ENCODE results near the gene BOLA3. TPM values are rescaled to one million over a fixed set of nuclear protein-coding genes. Genes with fewer than 3 reads are reported as not detected.

Gene BOLA3
- total RNA-seq, 1 experiment from 2014 or later: 79.7 TPM

DNA sequence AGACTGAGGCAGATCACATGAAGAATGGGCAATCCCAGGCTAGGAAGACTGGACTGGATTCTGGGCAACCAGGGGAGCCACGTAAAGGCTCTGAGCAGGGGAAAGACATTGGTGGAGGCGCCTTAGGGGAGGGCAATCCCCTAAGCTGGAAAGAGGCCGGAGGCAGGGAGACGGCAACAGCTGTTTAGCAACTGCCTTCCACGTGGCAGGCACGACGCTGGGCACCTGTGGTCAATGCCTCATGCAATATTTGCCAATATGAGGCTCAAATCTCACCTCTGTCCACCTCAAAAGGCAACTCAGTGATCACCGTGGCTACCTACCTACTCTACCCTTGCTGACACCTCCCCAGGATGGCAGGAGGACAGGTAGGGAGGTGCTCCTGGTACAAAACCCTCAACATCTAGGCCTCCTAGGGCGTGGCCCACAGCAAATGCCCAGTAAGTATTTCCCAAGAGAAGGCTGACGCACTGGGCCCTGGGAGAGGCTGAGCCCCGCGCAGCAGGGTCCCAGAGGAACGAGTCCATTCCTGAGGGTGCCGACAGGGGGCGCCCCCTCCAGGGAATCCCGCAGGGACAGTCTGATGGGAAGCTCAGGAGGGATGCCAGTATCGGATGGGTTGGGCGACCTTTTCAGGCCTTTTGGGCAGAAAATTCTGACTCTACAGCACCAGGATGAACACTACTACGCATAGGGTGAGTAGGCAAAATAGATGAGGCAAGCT, 8.9 kb downstream of the BOLA3 start:
- intact Hi-C loops (cut with micrococcal nuclease; ENCODE audit: unreplicated experiment): no loop called here
- CTCF ChIA-PET: no interaction called here
- Mint-ChIP-seq H3K9me3 (ENCODE audit: unreplicated experiment) (no peaks in the 10 kb centered on the region), H3K4me3 (ENCODE audit: unreplicated experiment) (no peak overlapping the region), H3K4me1 (ENCODE audit: low read depth, unreplicated experiment) (no peaks in the 10 kb centered on the region), H3K27me3 (ENCODE audit: insufficient read depth, unreplicated experiment) (no peaks in the 10 kb centered on the region), H3K27ac (ENCODE audit: unreplicated experiment) (no peak overlapping the region), H3K36me3 (ENCODE audit: insufficient read depth, unreplicated experiment) (peaks cover 13% of the 10 kb centered on the region)
- peak in 1 of 2 experiments; percentile 8 for TF ChIP-seq CTCF (IDR thresholded peaks at IDR 0.05; ENCODE audit: insufficient read depth in 1 of 2, low read depth in 1 of 2, low read length in 1 of 2, severe bottlenecking in 1 of 2, unreplicated experiment in 1 of 2)
- H3K36me3 ChIP-seq (ENCODE audit: control insufficient read depth, insufficient read depth, low read length): no peaks in the 10 kb centered on the region
- no peaks in the 10 kb centered on the region for H3K9me3 ChIP-seq
- H3K4me3 ChIP-seq (ENCODE audit: low read depth, low read length): no peak overlapping the region
- no peak for DNase-seq
- no TSS peak for BruUV-seq (replicated peaks)
- H3K27me3 ChIP-seq (replicated peaks; ENCODE audit: control insufficient read depth, insufficient read depth, low read length): no peaks in the 10 kb centered on the region
- H3K4me1 ChIP-seq: no peaks in the 10 kb centered on the region
- POLR2A ChIA-PET: no interaction called here

DNA sequence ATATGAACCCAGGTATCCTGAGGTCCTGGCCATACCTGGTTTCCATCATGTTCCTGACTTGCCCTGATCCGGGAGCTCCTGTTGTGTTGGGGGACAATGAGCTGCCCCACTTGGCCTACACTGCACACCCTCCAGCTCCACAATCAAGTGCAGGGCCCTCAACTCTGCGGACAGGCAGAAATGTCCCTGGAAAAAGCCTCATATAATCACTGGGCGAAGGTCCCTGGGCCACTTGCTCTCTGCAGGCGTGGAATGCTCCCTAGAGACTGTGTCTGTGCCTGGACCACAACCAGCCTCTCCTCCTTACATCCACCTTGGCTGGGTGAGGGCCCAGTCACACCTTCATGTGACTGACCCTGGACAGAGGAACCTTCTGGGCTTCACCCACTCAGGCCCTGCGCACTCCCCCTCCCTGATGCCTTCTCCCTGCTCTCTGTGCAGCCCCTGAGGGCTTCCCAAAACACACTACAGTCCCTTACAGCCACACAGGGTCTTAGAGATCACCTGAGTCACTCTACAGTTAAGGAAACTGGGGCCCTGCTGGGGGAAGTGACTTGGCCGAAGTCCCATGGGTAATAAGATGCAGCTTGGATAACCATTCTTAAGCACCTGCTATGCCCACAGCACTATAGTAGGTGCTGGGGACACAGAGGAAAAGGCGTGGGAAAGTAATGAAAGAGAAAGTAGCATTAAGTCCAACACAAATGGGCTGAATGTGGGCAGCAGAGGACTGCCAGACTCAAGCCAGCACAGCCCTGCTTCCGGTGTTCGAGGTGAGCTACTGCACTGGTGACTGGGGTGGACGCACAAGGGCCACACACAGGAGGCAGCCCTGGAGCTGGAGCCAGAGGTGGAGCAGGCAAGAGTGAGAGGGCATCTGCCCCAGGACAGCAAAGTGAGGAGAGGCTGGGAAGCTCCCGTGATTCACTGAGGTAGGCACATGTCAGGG, 9.8 kb downstream of the BOLA3 start:
- Histone ChIP-seq H3K36me3 (ENCODE audit: control insufficient read depth, insufficient read depth, low read length) (no peaks in the 10 kb centered on the region), H3K9me3 (no peaks in the 10 kb centered on the region), H3K4me1 (no peaks in the 10 kb centered on the region), H3K4me3 (ENCODE audit: low read depth, low read length) (no peak overlapping the region), H3K27me3 (replicated peaks; ENCODE audit: control insufficient read depth, insufficient read depth, low read length) (no peaks in the 10 kb centered on the region)
- ChIA-PET POLR2A (no interaction called here), CTCF (no interaction called here)
- no peak for DNase-seq
- no peaks in the 10 kb centered on the region for H3K9me3 Mint-ChIP-seq (ENCODE audit: unreplicated experiment)
- H3K4me1 Mint-ChIP-seq (ENCODE audit: low read depth, unreplicated experiment): no peaks in the 10 kb centered on the region
- TF ChIP-seq CTCF (IDR thresholded peaks at IDR 0.05; ENCODE audit: insufficient read depth in 1 of 2, low read depth in 1 of 2, low read length in 1 of 2, severe bottlenecking in 1 of 2, unreplicated experiment in 1 of 2): no peak
- no peak overlapping the region for H3K4me3 Mint-ChIP-seq (ENCODE audit: unreplicated experiment)
- BruUV-seq (replicated peaks): no TSS peak
- H3K36me3 Mint-ChIP-seq (ENCODE audit: insufficient read depth, unreplicated experiment): peaks cover 13% of the 10 kb centered on the region
- intact Hi-C loops (cut with micrococcal nuclease; ENCODE audit: unreplicated experiment): no loop called here
- H3K27me3 Mint-ChIP-seq (ENCODE audit: insufficient read depth, unreplicated experiment): no peaks in the 10 kb centered on the region
- no peak overlapping the region for H3K27ac Mint-ChIP-seq (ENCODE audit: unreplicated experiment)

DNA sequence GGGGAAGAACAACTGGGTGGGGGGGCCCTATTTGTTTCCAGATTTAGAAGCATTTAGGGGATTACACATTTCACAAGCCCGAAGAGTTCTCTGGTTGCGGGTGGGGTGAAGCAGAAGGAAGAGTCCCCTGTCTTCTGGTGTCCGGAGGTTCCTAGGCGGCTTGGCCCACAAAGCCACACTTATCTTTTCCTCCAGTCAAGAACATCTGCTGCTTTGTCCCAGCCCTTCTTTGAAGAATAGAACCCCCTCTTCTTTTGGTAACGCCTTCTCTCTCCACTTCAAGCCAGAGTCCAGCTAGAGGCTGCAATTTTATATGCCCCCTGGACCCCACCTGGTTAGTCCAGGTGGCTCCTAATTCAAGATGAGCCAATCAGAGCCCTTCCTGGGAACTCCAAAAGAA, 15.8 kb downstream of the BOLA3 start:
- Mint-ChIP-seq H3K9me3 (ENCODE audit: unreplicated experiment) (no peaks in the 10 kb centered on the region), H3K27ac (ENCODE audit: unreplicated experiment) (no peak overlapping the region), H3K27me3 (ENCODE audit: insufficient read depth, unreplicated experiment) (no peaks in the 10 kb centered on the region), H3K4me1 (ENCODE audit: low read depth, unreplicated experiment) (no peaks in the 10 kb centered on the region), H3K4me3 (ENCODE audit: unreplicated experiment) (no peak overlapping the region), H3K36me3 (ENCODE audit: insufficient read depth, unreplicated experiment) (peaks cover 7% of the 10 kb centered on the region)
- TF ChIP-seq CTCF (IDR thresholded peaks at IDR 0.05; ENCODE audit: insufficient read depth in 1 of 2, low read depth in 1 of 2, low read length in 1 of 2, severe bottlenecking in 1 of 2, unreplicated experiment in 1 of 2): no peak
- no peaks in the 10 kb centered on the region for H3K4me1 ChIP-seq
- H3K4me3 ChIP-seq (ENCODE audit: low read depth, low read length): no peak overlapping the region
- intact Hi-C loops (cut with micrococcal nuclease; ENCODE audit: unreplicated experiment): no loop called here
- no peaks in the 10 kb centered on the region for H3K27me3 ChIP-seq (replicated peaks; ENCODE audit: control insufficient read depth, insufficient read depth, low read length)
- ChIA-PET CTCF (interaction anchor here (0.6 to 0.7 kb wide), 2 partner anchors 94 to 114 kb away, joined by 5 to 7 read pairs; no protein-coding TSS in a partner anchor), POLR2A (no interaction called here)
- no peaks in the 10 kb centered on the region for H3K36me3 ChIP-seq (ENCODE audit: control insufficient read depth, insufficient read depth, low read length)
- no TSS peak for BruUV-seq (replicated peaks)
- H3K9me3 ChIP-seq: no peaks in the 10 kb centered on the region
- DNase-seq: no peak

Measured in Caco-2 (cell line).